ENCODE measurements around the gene TGFB1. TPM values are rescaled to one million over a fixed set of nuclear protein-coding genes. Genes with fewer than 3 reads are reported as not detected.
"Not testable (repeated sequence)": the region's sequence is repeated elsewhere in the genome, so short reads cannot be mapped to it uniquely, and the experiment has no call there.

The TGFB1 gene
- total RNA-seq, 1 experiment from 2014 or later = 30.1 TPM

DNA sequence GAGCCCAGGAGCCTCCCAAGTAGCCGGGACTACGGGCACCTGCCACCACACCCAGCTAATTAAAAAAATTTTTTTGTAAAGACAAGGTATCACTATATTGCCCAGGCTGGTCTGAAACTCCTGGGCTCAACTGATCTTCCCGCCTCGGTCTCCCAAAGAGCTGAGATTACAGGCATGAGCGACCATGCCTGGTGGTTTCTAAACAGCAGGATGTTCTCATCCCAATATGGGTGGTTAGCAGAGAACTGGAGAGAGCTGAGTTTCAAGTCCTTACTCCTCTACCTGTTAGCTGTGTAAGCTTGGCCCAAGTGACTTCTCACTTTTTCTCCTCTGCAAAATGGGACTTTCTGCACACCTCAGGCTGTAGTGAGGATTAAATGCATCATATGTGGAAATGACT lies 30.6 kb upstream of the TGFB1 start:
- peaks cover 2% of the 10 kb centered on the region; the same call in 1 of the 2 replicates for H3K27me3 Mint-ChIP-seq (ENCODE audit: low read depth)
- Histone ChIP-seq H2BK5ac (ENCODE audit: insufficient read length, low read length) (no peak overlapping the region), H2BK15ac (ENCODE audit: low read depth, low read length) (no peak overlapping the region), H2AK5ac (ENCODE audit: insufficient read length, low read length) (no peak overlapping the region), H3K18ac (ENCODE audit: insufficient read length, low read depth, low read length) (no peak overlapping the region), H4K91ac (ENCODE audit: insufficient read length, low read depth, low read length) (no peak overlapping the region), H3K56ac (ENCODE audit: insufficient read length, low read depth, low read length) (peak overlapping the region; percentile 21), H3K23ac (ENCODE audit: insufficient read length, low read depth, low read length) (no peak overlapping the region), H3K27ac (ENCODE audit: insufficient read length, low read depth, low read length) (no peak overlapping the region), H3K9ac (ENCODE audit: extremely low read depth, insufficient read length, low read length) (no peak overlapping the region), H2BK20ac (ENCODE audit: low read depth, low read length, poor library complexity, severe bottlenecking) (no peak overlapping the region), H3K4me2 (ENCODE audit: insufficient read depth, insufficient read length, low read length) (no peak overlapping the region), H4K8ac (replicated peaks; ENCODE audit: insufficient read length, low read depth, low read length) (no peak overlapping the region), H3K4ac (ENCODE audit: low read depth, low read length) (no peak overlapping the region), H4K5ac (ENCODE audit: insufficient read length, low read depth, low read length) (no peak overlapping the region), H3K27me3 (ENCODE audit: insufficient read depth, low read length) (no peaks in the 10 kb centered on the region), H3K79me2 (ENCODE audit: insufficient read depth, low read length) (no peaks in the 10 kb centered on the region), H3K4me1 (ENCODE audit: insufficient read depth, low read length) (no peaks in the 10 kb centered on the region), H3K79me1 (ENCODE audit: insufficient read depth, low read depth, low read length, poor library complexity, severe bottlenecking) (no peaks in the 10 kb centered on the region), H2BK12ac (ENCODE audit: insufficient read length, low read depth, low read length) (no peak overlapping the region), H3T11ph (ENCODE audit: low read length) (no peak overlapping the region), H2BK120ac (ENCODE audit: low read depth, low read length, poor library complexity, severe bottlenecking) (no peak overlapping the region), H3K9me3 (ENCODE audit: control insufficient read depth, low read depth, low read length) (no peaks in the 10 kb centered on the region), H3K14ac (ENCODE audit: insufficient read depth, low read length) (no peak overlapping the region), H3K23me2 (ENCODE audit: insufficient read length, low read depth, low read length, poor library complexity, severe bottlenecking) (no peaks in the 10 kb centered on the region), H2AFZ (ENCODE audit: low read length) (no peak overlapping the region), H4K20me1 (ENCODE audit: control insufficient read depth, insufficient read depth, insufficient read length) (no peaks in the 10 kb centered on the region)
- H3K9me3 Mint-ChIP-seq = no peaks in the 10 kb centered on the region
- H3K36me3 Mint-ChIP-seq (ENCODE audit: insufficient read depth in 1 of 3, low read depth in 3 of 3) = peaks cover 2 to 38% (median 9%) of the 10 kb centered on the region in 3 experiments; a peak in 6 of 7 replicates
- H3K4me1 Mint-ChIP-seq = no peaks in the 10 kb centered on the region
- TF ChIP-seq, protein P1, sequence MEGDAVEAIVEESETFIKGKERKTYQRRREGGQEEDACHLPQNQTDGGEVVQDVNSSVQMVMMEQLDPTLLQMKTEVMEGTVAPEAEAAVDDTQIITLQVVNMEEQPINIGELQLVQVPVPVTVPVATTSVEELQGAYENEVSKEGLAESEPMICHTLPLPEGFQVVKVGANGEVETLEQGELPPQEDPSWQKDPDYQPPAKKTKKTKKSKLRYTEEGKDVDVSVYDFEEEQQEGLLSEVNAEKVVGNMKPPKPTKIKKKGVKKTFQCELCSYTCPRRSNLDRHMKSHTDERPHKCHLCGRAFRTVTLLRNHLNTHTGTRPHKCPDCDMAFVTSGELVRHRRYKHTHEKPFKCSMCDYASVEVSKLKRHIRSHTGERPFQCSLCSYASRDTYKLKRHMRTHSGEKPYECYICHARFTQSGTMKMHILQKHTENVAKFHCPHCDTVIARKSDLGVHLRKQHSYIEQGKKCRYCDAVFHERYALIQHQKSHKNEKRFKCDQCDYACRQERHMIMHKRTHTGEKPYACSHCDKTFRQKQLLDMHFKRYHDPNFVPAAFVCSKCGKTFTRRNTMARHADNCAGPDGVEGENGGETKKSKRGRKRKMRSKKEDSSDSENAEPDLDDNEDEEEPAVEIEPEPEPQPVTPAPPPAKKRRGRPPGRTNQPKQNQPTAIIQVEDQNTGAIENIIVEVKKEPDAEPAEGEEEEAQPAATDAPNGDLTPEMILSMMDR (conservative IDR thresholded peaks at IDR 0.05) = no peak
- no peak for DNase-seq
- no CpG with 5 or more reads among the region's 5 CpGs for WGBS (ENCODE audit: extremely low coverage, insufficient read length, low lambda C conversion rate)
- H3K4me3 Mint-ChIP-seq = no peak overlapping the region
- peak overlapping the region in 2 of 3 experiments; percentile 36 to 85; a peak in 2 of 7 replicates for H3K27ac Mint-ChIP-seq

DNA sequence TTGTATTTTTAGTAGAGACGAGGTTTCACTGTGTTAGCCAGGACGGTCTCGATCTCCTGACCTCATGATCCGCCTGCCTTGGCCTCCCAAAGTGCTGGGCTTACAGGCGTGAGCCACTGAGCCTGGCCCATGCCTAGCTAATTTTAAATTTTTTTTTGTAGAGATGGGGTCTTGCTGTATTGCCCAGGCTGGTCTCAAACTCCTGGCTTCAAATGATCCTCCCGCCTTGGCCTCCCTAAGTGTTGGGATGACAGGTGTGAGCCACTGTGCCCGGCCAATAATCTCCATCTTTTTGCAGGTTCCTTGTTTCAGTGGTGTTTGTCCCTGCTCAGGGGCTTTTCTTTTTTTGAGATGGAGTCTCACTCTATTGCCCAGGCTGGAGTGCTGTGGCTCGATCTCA lies 27.8 kb upstream of the TGFB1 start:
- not testable (repeated sequence) for H3K9ac ChIP-seq (ENCODE audit: extremely low read depth, insufficient read length, low read length); H2BK15ac ChIP-seq (ENCODE audit: low read depth, low read length); H3K9me3 Mint-ChIP-seq; H4K5ac ChIP-seq (ENCODE audit: insufficient read length, low read depth, low read length); H3K27ac ChIP-seq (ENCODE audit: insufficient read length, low read depth, low read length); DNase-seq; H3K79me1 ChIP-seq (ENCODE audit: insufficient read depth, low read depth, low read length, poor library complexity, severe bottlenecking); H3T11ph ChIP-seq (ENCODE audit: low read length); H2BK5ac ChIP-seq (ENCODE audit: insufficient read length, low read length); H3K56ac ChIP-seq (ENCODE audit: insufficient read length, low read depth, low read length); H2BK120ac ChIP-seq (ENCODE audit: low read depth, low read length, poor library complexity, severe bottlenecking); H3K23ac ChIP-seq (ENCODE audit: insufficient read length, low read depth, low read length); H3K79me2 ChIP-seq (ENCODE audit: insufficient read depth, low read length); H4K8ac ChIP-seq (replicated peaks; ENCODE audit: insufficient read length, low read depth, low read length); H3K14ac ChIP-seq (ENCODE audit: insufficient read depth, low read length); H2BK12ac ChIP-seq (ENCODE audit: insufficient read length, low read depth, low read length); H3K9me3 ChIP-seq (ENCODE audit: control insufficient read depth, low read depth, low read length); H3K23me2 ChIP-seq (ENCODE audit: insufficient read length, low read depth, low read length, poor library complexity, severe bottlenecking); H3K27ac Mint-ChIP-seq; H4K91ac ChIP-seq (ENCODE audit: insufficient read length, low read depth, low read length); H3K27me3 Mint-ChIP-seq (ENCODE audit: low read depth); H2AFZ ChIP-seq (ENCODE audit: low read length); H4K20me1 ChIP-seq (ENCODE audit: control insufficient read depth, insufficient read depth, insufficient read length); H3K4me3 Mint-ChIP-seq; H3K4me1 ChIP-seq (ENCODE audit: insufficient read depth, low read length); H3K27me3 ChIP-seq (ENCODE audit: insufficient read depth, low read length); H2AK5ac ChIP-seq (ENCODE audit: insufficient read length, low read length); H3K4ac ChIP-seq (ENCODE audit: low read depth, low read length); H2BK20ac ChIP-seq (ENCODE audit: low read depth, low read length, poor library complexity, severe bottlenecking); H3K18ac ChIP-seq (ENCODE audit: insufficient read length, low read depth, low read length); H3K4me2 ChIP-seq (ENCODE audit: insufficient read depth, insufficient read length, low read length)
- WGBS (ENCODE audit: extremely low coverage, insufficient read length, low lambda C conversion rate) = no CpG with 5 or more reads among the region's 8 CpGs
- Mint-ChIP-seq H3K36me3 (ENCODE audit: insufficient read depth in 1 of 3, low read depth in 3 of 3) (peaks cover 2 to 16% (median 8%) of the 10 kb centered on the region in 3 experiments; a peak in 6 of 7 replicates), H3K4me1 (peaks cover 9 to 14% of the 10 kb centered on the region in 2 experiments)

All from H9 (cell line).